Mesenchymal stem cell (in vitro differentiated cells and primary cell): ENCODE data around the gene HOXA6.

Source experiments
- DNase-seq: peaks from one replicate; pipeline ENCODE4 v3.0.0-alpha.2; 2013
- H2AFZ ChIP-seq: one replicate; pipeline ENCODE4 v1.6.1; 2013; ENCODE audit warnings: low read depth, mild to moderate bottlenecking, control low read depth, inconsistent platforms, low read length, moderate library complexity
- H2AK5ac ChIP-seq: 2 replicates; pipeline ENCODE4 v1.6.1; 2013; ENCODE audit warnings: low read length, moderate library complexity, mild to moderate bottlenecking, inconsistent platforms; ENCODE audit not compliant: severe bottlenecking
- H2BK120ac ChIP-seq: one replicate; pipeline ENCODE4 v1.6.1; 2013; ENCODE audit warnings: low read depth, mild to moderate bottlenecking, inconsistent platforms, low read length, moderate library complexity
- H2BK12ac ChIP-seq, 2 experiments: one replicate each; pipeline ENCODE4 v1.6.1; 2013; ENCODE audit warnings: inconsistent platforms in 2 of 2, low read length in 2 of 2, mild to moderate bottlenecking in 2 of 2, moderate library complexity in 2 of 2, control low read depth in 1 of 2
- H2BK15ac ChIP-seq: one replicate; pipeline ENCODE4 v1.6.1; 2013; ENCODE audit warnings: mild to moderate bottlenecking, low read depth, inconsistent platforms; ENCODE audit not compliant: poor library complexity, severe bottlenecking
- H2BK5ac ChIP-seq: 2 replicates; pipeline ENCODE4 v1.6.1; 2013; ENCODE audit warnings: low read depth, mild to moderate bottlenecking, low read length, control low read depth, inconsistent platforms; ENCODE audit not compliant: poor library complexity, severe bottlenecking
- H3K14ac ChIP-seq, 2 experiments: one replicate each; pipeline ENCODE4 v1.6.1; 2013; ENCODE audit warnings: inconsistent platforms in 2 of 2, low read length in 2 of 2, control low read depth in 1 of 2, mild to moderate bottlenecking in 1 of 2, moderate library complexity in 1 of 2
- H3K18ac ChIP-seq, 2 experiments: one replicate each; pipeline ENCODE4 v1.6.1; 2013; ENCODE audit warnings: inconsistent platforms in 2 of 2, low read length in 2 of 2, control low read depth in 1 of 2, low read depth in 1 of 2, mild to moderate bottlenecking in 1 of 2
- H3K23ac ChIP-seq, 2 experiments: one replicate each; pipeline ENCODE4 v1.6.1; 2013; ENCODE audit warnings: inconsistent platforms in 2 of 2, low read length in 2 of 2, mild to moderate bottlenecking in 2 of 2, moderate library complexity in 2 of 2, control low read depth in 1 of 2
- H3K27ac ChIP-seq: 2 replicates; pipeline ENCODE4 v1.5.1; 2013; ENCODE audit warnings: mild to moderate bottlenecking, moderate library complexity, low read length, control low read depth, inconsistent platforms; ENCODE audit not compliant: poor library complexity, severe bottlenecking
- H3K27me3 ChIP-seq, 2 experiments: 2 replicates each; pipeline versions ENCODE4 v1.6.1 to v1.7.0; 2013; ENCODE audit warnings: low read length in 2 of 2, mild to moderate bottlenecking in 2 of 2, moderate library complexity in 2 of 2, control low read depth in 1 of 2, inconsistent platforms in 1 of 2; ENCODE audit not compliant: control insufficient read depth in 1 of 2, insufficient read depth in 1 of 2
- H3K36me3 ChIP-seq, 2 experiments: 2 replicates each; pipeline versions ENCODE4 v1.6.1 to v1.7.0; 2013; ENCODE audit warnings: low read length in 2 of 2, control low read depth in 1 of 2, inconsistent platforms in 1 of 2, low read depth in 1 of 2, mild to moderate bottlenecking in 1 of 2; ENCODE audit not compliant: insufficient read depth in 2 of 2, control insufficient read depth in 1 of 2
- H3K4ac ChIP-seq, 2 experiments: one replicate each; pipeline ENCODE4 v1.6.1; 2013; ENCODE audit warnings: inconsistent platforms in 2 of 2, low read length in 2 of 2, mild to moderate bottlenecking in 2 of 2, moderate library complexity in 2 of 2, control low read depth in 1 of 2, low read depth in 1 of 2
- H3K4me1 ChIP-seq: 2 replicates; pipeline ENCODE4 v1.6.1; 2013; ENCODE audit warnings: low read depth, low read length, control low read depth; ENCODE audit not compliant: control insufficient read depth, insufficient read depth
- H3K4me2 ChIP-seq: 2 replicates; pipeline ENCODE4 v1.6.1; 2013; ENCODE audit warnings: low read length, mild to moderate bottlenecking, inconsistent platforms; ENCODE audit not compliant: poor library complexity, severe bottlenecking
- H3K4me3 ChIP-seq, 2 experiments: 2 replicates each; pipeline versions ENCODE4 v1.5.1 to v1.7.0; 2013; ENCODE audit warnings: low read length in 2 of 2, mild to moderate bottlenecking in 2 of 2, control low read depth in 1 of 2, low read depth in 1 of 2; ENCODE audit not compliant: insufficient read depth in 1 of 2
- H3K79me1 ChIP-seq: replicated peaks from 2 replicates; pipeline ENCODE4 v1.6.1; 2013; ENCODE audit warnings: mild to moderate bottlenecking, control low read depth, low read length, inconsistent platforms; ENCODE audit not compliant: poor library complexity, severe bottlenecking
- H3K9ac ChIP-seq: 2 replicates; pipeline ENCODE4 v1.7.0; 2013; ENCODE audit warnings: mild to moderate bottlenecking, low read length, moderate library complexity
- H3K9me3 ChIP-seq: 2 replicates; pipeline ENCODE4 v1.7.0; 2013; ENCODE audit warnings: mild to moderate bottlenecking, low read length; ENCODE audit not compliant: control insufficient read depth
- H4K8ac ChIP-seq: one replicate; pipeline ENCODE4 v1.6.1; 2013; ENCODE audit warnings: inconsistent platforms, mild to moderate bottlenecking, low read length, moderate library complexity
- H4K91ac ChIP-seq: one replicate; pipeline ENCODE4 v1.6.1; 2013; ENCODE audit warnings: mild to moderate bottlenecking, low read length, inconsistent platforms
- WGBS: methylation state at CpG from one replicate; pipeline ENCODE4 v1.1.7; 2013; ENCODE audit warnings: mixed read lengths; 5-methylcytosine and 5-hydroxymethylcytosine counted together

The HOXA6 gene

GRCh38 chr7:27191161-27191731 lies 43.7 kb upstream of the HOXA6 start:
- Histone ChIP-seq H2AFZ (no peak overlapping the region), H2BK12ac (no peak overlapping the region), H3K9ac (no peak overlapping the region), H2BK15ac (no peak overlapping the region), H3K4ac (no peak overlapping the region), H3K4me3 (no peak overlapping the region), H4K91ac (no peak overlapping the region), H3K23ac (no peak overlapping the region), H3K4me2 (no peak overlapping the region), H3K36me3 (peaks cover 0 to 3% of the 10 kb centered on the region in 2 experiments), H3K79me1 (peaks cover 3% of the 10 kb centered on the region), H2BK5ac (no peak overlapping the region), H3K27me3 (peaks cover 47 to 68% of the 10 kb centered on the region in 2 experiments), H3K14ac (no peak overlapping the region), H3K9me3 (no peaks in the 10 kb centered on the region), H3K27ac (no peak overlapping the region), H2AK5ac (no peak overlapping the region), H2BK120ac (no peak overlapping the region), H4K8ac (no peak overlapping the region), H3K18ac (no peak overlapping the region), H3K4me1 (peaks cover 24% of the 10 kb centered on the region)
- WGBS, result 33% methylated on average over 15 of the region's 15 CpGs
- DNase-seq, result no peak

GRCh38 chr7:27189997-27190748 lies 42.6 kb upstream of the HOXA6 start:
- WGBS, result 45% methylated on average over 7 of the region's 7 CpGs
- Histone ChIP-seq H3K4me1 (peaks cover 24% of the 10 kb centered on the region), H2BK5ac (no peak overlapping the region), H3K9ac (no peak overlapping the region), H4K8ac (no peak overlapping the region), H3K9me3 (no peaks in the 10 kb centered on the region), H3K23ac (no peak overlapping the region), H4K91ac (no peak overlapping the region), H2AK5ac (no peak overlapping the region), H2AFZ (no peak overlapping the region), H2BK15ac (no peak overlapping the region), H3K27me3 (peaks cover 40 to 60% of the 10 kb centered on the region in 2 experiments), H3K14ac (no peak overlapping the region), H3K18ac (no peak overlapping the region), H3K79me1 (peaks cover 3% of the 10 kb centered on the region), H3K27ac (no peak overlapping the region), H3K36me3 (peaks cover 0 to 3% of the 10 kb centered on the region in 2 experiments), H2BK120ac (no peak overlapping the region), H3K4ac (no peak overlapping the region), H2BK12ac (no peak overlapping the region), H3K4me3 (no peak overlapping the region), H3K4me2 (no peak overlapping the region)
- DNase-seq, result no peak

GRCh38 chr7:27189295-27189996 lies 41.9 kb upstream of the HOXA6 start:
- no peak overlapping the region for H3K18ac ChIP-seq
- no peak overlapping the region for H3K4ac ChIP-seq
- no peak for DNase-seq
- H2AK5ac ChIP-seq, result peak overlapping the region; percentile 3
- H3K4me1 ChIP-seq, result peaks cover 24% of the 10 kb centered on the region
- no peak overlapping the region for H4K91ac ChIP-seq
- H2BK5ac ChIP-seq, result peak overlapping the region; percentile 92
- H2AFZ ChIP-seq, result no peak overlapping the region
- H3K27ac ChIP-seq, result peak overlapping the region; percentile 89
- H3K9ac ChIP-seq, result no peak overlapping the region
- H3K14ac ChIP-seq, result no peak overlapping the region
- H2BK120ac ChIP-seq, result no peak overlapping the region
- H3K9me3 ChIP-seq, result no peaks in the 10 kb centered on the region
- WGBS, result 9% methylated on average over 21 of the region's 22 CpGs
- H3K36me3 ChIP-seq, result peaks cover 0 to 3% of the 10 kb centered on the region in 2 experiments
- no peak overlapping the region for H2BK12ac ChIP-seq
- no peak overlapping the region for H3K23ac ChIP-seq
- peaks cover 3% of the 10 kb centered on the region for H3K79me1 ChIP-seq
- H3K4me2 ChIP-seq, result peak overlapping the region; percentile 85
- H3K27me3 ChIP-seq, result peaks cover 33 to 53% of the 10 kb centered on the region in 2 experiments
- peak overlapping the region in 1 of 2 experiments; percentile 64 for H3K4me3 ChIP-seq
- H2BK15ac ChIP-seq, result no peak overlapping the region
- no peak overlapping the region for H4K8ac ChIP-seq
